ENCODE measurements around the gene PXMP4. TPM values are rescaled to one million over a fixed set of nuclear protein-coding genes. Genes with fewer than 3 reads are reported as not detected.

Gene PXMP4
- total RNA-seq, 1 experiment from 2014 or later, result 5.7 TPM

DNA sequence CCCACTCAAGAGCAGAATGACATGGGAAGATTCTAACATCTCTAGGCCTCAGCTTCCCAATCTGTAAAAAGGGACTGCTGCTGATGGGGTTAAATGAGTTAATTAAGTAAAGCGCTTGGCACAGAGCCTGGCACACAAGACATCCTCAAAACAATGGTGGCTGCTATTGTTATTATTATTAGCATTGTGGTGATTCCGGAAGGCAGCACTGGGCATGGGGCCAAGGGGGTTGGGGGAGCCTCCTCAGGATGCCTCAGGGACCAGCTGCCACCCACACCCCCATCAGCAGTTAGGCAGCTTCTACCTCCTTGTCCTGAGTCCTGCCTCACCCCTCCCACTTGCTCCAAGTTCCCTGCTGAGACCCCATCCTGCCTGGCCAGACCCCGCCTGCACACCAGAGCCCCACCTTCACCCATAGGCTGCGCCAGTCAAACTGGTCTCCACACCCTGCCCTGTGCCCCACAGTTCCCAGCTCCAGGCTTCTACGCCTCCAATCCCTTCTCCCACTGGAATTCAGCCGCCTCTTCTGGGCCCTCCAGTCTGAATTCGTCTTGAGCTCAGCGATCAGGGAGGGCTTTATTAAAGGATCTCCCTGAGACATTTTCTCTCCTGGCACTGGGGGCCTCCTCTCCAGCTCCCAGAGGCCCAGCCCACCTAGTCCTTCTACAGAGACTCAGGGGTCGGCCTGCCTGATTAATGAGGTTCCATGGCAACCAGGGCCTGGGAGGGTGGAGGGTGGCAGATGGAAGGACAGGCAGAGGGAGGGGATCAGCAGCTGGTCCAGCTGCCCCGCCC lies 35.4 kb downstream of the PXMP4 start:
- Histone ChIP-seq H3K27me3 (ENCODE audit: insufficient read depth, low read length) (no peaks in the 10 kb centered on the region), H4K8ac (replicated peaks; ENCODE audit: insufficient read length, low read depth, low read length) (no peak overlapping the region), H2BK15ac (ENCODE audit: low read depth, low read length) (no peak overlapping the region), H3K23ac (ENCODE audit: insufficient read length, low read depth, low read length) (no peak overlapping the region), H3K9me3 (ENCODE audit: control insufficient read depth, low read depth, low read length) (no peaks in the 10 kb centered on the region), H3K79me1 (ENCODE audit: insufficient read depth, low read depth, low read length, poor library complexity, severe bottlenecking) (no peaks in the 10 kb centered on the region), H3K23me2 (ENCODE audit: insufficient read length, low read depth, low read length, poor library complexity, severe bottlenecking) (peaks cover 10% of the 10 kb centered on the region), H2BK12ac (ENCODE audit: insufficient read length, low read depth, low read length) (no peak overlapping the region), H3K18ac (ENCODE audit: insufficient read length, low read depth, low read length) (no peak overlapping the region), H4K91ac (ENCODE audit: insufficient read length, low read depth, low read length) (no peak overlapping the region), H3K4me1 (ENCODE audit: insufficient read depth, low read length) (no peaks in the 10 kb centered on the region), H2BK5ac (ENCODE audit: insufficient read length, low read length) (no peak overlapping the region), H3K56ac (ENCODE audit: insufficient read length, low read depth, low read length) (no peak overlapping the region), H2AFZ (ENCODE audit: low read length) (no peak overlapping the region), H3K27ac (ENCODE audit: insufficient read length, low read depth, low read length) (no peak overlapping the region), H3T11ph (ENCODE audit: low read length) (no peak overlapping the region), H4K5ac (ENCODE audit: insufficient read length, low read depth, low read length) (no peak overlapping the region), H2BK20ac (ENCODE audit: low read depth, low read length, poor library complexity, severe bottlenecking) (no peak overlapping the region), H2AK5ac (ENCODE audit: insufficient read length, low read length) (no peak overlapping the region), H3K79me2 (ENCODE audit: insufficient read depth, low read length) (peaks cover 7% of the 10 kb centered on the region; the same call in 1 of the 2 replicates), H3K14ac (ENCODE audit: insufficient read depth, low read length) (no peak overlapping the region; the same call in 1 of the 2 replicates), H3K4ac (ENCODE audit: low read depth, low read length) (no peak overlapping the region), H2BK120ac (ENCODE audit: low read depth, low read length, poor library complexity, severe bottlenecking) (no peak overlapping the region), H3K4me2 (ENCODE audit: insufficient read depth, insufficient read length, low read length) (peak overlapping the region; percentile 67), H3K9ac (ENCODE audit: extremely low read depth, insufficient read length, low read length) (peak overlapping the region; percentile 53), H4K20me1 (ENCODE audit: control insufficient read depth, insufficient read depth, insufficient read length) (no peaks in the 10 kb centered on the region)
- Mint-ChIP-seq H3K4me3 (peak overlapping the region; percentile 86 to 92), H3K9me3 (no peaks in the 10 kb centered on the region), H3K4me1 (peaks cover 25 to 29% of the 10 kb centered on the region in 2 experiments), H3K27ac (peak overlapping the region; percentile 69 to 95 (median 94)), H3K36me3 (ENCODE audit: insufficient read depth in 1 of 3, low read depth in 3 of 3) (peaks cover 2 to 26% (median 7%) of the 10 kb centered on the region in 3 experiments; a peak in 5 of 7 replicates), H3K27me3 (ENCODE audit: low read depth) (peaks cover 32% of the 10 kb centered on the region)
- TF ChIP-seq, protein P1, sequence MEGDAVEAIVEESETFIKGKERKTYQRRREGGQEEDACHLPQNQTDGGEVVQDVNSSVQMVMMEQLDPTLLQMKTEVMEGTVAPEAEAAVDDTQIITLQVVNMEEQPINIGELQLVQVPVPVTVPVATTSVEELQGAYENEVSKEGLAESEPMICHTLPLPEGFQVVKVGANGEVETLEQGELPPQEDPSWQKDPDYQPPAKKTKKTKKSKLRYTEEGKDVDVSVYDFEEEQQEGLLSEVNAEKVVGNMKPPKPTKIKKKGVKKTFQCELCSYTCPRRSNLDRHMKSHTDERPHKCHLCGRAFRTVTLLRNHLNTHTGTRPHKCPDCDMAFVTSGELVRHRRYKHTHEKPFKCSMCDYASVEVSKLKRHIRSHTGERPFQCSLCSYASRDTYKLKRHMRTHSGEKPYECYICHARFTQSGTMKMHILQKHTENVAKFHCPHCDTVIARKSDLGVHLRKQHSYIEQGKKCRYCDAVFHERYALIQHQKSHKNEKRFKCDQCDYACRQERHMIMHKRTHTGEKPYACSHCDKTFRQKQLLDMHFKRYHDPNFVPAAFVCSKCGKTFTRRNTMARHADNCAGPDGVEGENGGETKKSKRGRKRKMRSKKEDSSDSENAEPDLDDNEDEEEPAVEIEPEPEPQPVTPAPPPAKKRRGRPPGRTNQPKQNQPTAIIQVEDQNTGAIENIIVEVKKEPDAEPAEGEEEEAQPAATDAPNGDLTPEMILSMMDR (conservative IDR thresholded peaks at IDR 0.05), result no peak
- WGBS (ENCODE audit: extremely low coverage, insufficient read length, low lambda C conversion rate), result no CpG with 5 or more reads among the region's 10 CpGs
- DNase-seq, result peak; percentile 72
